GM21360 (cell line): ENCODE results near the gene CMAS.

Experiments
- ATAC-seq: cut with Tn5 transposase; IDR thresholded peaks from one replicate; pipeline ENCODE4 v1.9.1; 2021; ENCODE audit warnings: mild to moderate bottlenecking, moderate library complexity; ENCODE audit not compliant: unreplicated experiment

The CMAS gene

DNA sequence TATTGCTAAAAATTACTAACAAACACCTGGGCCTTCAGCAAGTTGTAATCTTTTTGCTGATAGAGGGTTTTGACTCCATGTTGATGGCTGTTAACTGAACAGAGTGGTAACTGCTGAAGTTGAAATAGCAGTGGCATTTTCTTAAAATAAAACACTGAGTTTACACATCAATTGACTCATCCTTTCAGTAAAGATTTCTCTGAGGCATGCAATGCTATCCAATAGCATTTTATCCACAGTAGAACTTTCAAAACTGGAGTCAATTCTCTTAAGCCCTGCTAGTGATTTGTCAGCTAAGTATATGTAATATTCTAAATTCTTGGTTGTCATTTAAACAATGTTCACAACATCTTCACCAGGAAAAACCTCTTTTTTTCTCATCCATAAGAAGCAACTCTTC lies 59.5 kb downstream of the CMAS start:
- ATAC-seq, result no peak

- no peak for ATAC-seq
Measured at GRCh38 chr12:22110176-22110575, 64.2 kb downstream of the CMAS start.
